K562 (cell line): ENCODE results near the gene GLRX2. TPM values are rescaled to one million over a fixed set of nuclear protein-coding genes. Genes with fewer than 3 reads are reported as not detected.

ENCODE experiments used
- ARID4B ChIP-seq: sonication (generic); formaldehyde crosslinking; IDR thresholded peaks from 2 replicates; pipeline ENCODE4 v1.8.0; 2022; ENCODE audit warnings: mild to moderate bottlenecking, missing genetic modification reagents
- DPF2 ChIP-seq: fragments of 450-650 bp; IDR thresholded peaks from 2 replicates; pipeline ENCODE4 v1.6.1; 2016
- EP300 ChIP-seq: IDR thresholded peaks from 2 replicates; pipeline ENCODE4 v1.6.1; 2012; ENCODE audit warnings: low read length, improper control_type of control experiment
- FOXK2 ChIP-seq, 2 experiments: fragments of 450-650 bp; IDR thresholded peaks in 1 of 2; conservative IDR thresholded peaks in 1 of 2; 2 replicates each; pipeline ENCODE4 v1.6.1; 2016; ENCODE audit warnings: low read depth in 2 of 2, mild to moderate bottlenecking in 1 of 2
- JUN ChIP-seq, 2 experiments: sonication (generic) in 1 of 2; formaldehyde crosslinking in 1 of 2; IDR thresholded peaks; 2 replicates each; pipeline versions ENCODE4 v1.6.1 to v1.8.0; 2012 to 2022; ENCODE audit warnings: borderline replicate concordance in 2 of 2, mild to moderate bottlenecking in 2 of 2, improper control_type of control experiment in 1 of 2, low read depth in 1 of 2, low read length in 1 of 2, missing genetic modification reagents in 1 of 2
- LCOR ChIP-seq: sonication (generic); formaldehyde crosslinking; IDR thresholded peaks from 2 replicates; pipeline ENCODE4 v1.8.0; 2022; ENCODE audit warnings: mild to moderate bottlenecking, missing genetic modification reagents
- MEF2A ChIP-seq: IDR thresholded peaks from 2 replicates; pipeline ENCODE4 v1.6.1; 2011; ENCODE audit warnings: low read depth, mild to moderate bottlenecking, low read length, moderate library complexity; ENCODE audit not compliant: control insufficient read depth
- MTA1 ChIP-seq: fragments of 450-650 bp; IDR thresholded peaks from 2 replicates; pipeline ENCODE4 v1.6.1; 2017; ENCODE audit warnings: borderline replicate concordance
- NBN ChIP-seq: fragments of 450-650 bp; IDR thresholded peaks from 2 replicates; pipeline ENCODE4 v1.6.1; 2016; ENCODE audit warnings: low read depth, mild to moderate bottlenecking
- PHF20 ChIP-seq: fragments of 450-650 bp; IDR thresholded peaks from 2 replicates; pipeline ENCODE4 v1.6.1; 2018; ENCODE audit not compliant: partially characterized antibody
- PYGO2 ChIP-seq: fragments of 450-650 bp; IDR thresholded peaks from 2 replicates; pipeline ENCODE4 v1.6.1; 2016; ENCODE audit warnings: mild to moderate bottlenecking, missing genetic modification characterization, moderate library complexity, missing compliant biosample characterization
- RBM15 ChIP-seq: fragments of 200-400 bp; formaldehyde crosslinking; IDR thresholded peaks from 2 replicates; pipeline ENCODE4 v1.6.1; 2018; ENCODE audit warnings: mild to moderate bottlenecking, low read length, moderate library complexity; ENCODE audit not compliant: insufficient read depth
- SMARCB1 ChIP-seq: IDR thresholded peaks from 2 replicates; pipeline ENCODE4 v1.6.1; 2011; ENCODE audit warnings: improper control_type of control experiment, low read depth; ENCODE audit not compliant: insufficient read length
- TEAD4 ChIP-seq, 2 experiments: sonication (generic) in 1 of 2; formaldehyde crosslinking in 1 of 2; IDR thresholded peaks; 2 replicates each; pipeline versions ENCODE4 v1.6.1 to v1.8.0; 2012 to 2022; ENCODE audit warnings: borderline replicate concordance in 1 of 2, inconsistent platforms in 1 of 2, low read length in 1 of 2, mild to moderate bottlenecking in 1 of 2, missing genetic modification reagents in 1 of 2
- polyA plus RNA-seq, 8 experiments: library from polyadenylated mRNA; depleted of rRNA in 4 of 8; stranded (reverse) in 5 of 8; unstranded in 3 of 8; fragments of >200 nt; fragmentation: Nextera tagmentation in 2 of 8; fragmentation: Illumina TruSeq in 1 of 8; extraction: Ambion mirVana in 2 of 8; extraction: Trizol in 1 of 8; gene quantifications; 2 replicates each; pipeline versions ENCODE4 v1.2.1 to v1.2.3, GENCODE V29; 2011 to 2014; ENCODE audit warnings: inconsistent platforms in 1 of 8, missing spikeins in 1 of 8
- total RNA-seq, 7 experiments: library from RNA; depleted of rRNA in 6 of 7; stranded (reverse); fragments of >200 nt in 6 of 7; fragmentation: Illumina TruSeq in 2 of 7; extraction: Trizol in 2 of 7; gene quantifications; 2 replicates each; pipeline versions ENCODE4 v1.2.1 to v1.2.3, GENCODE V29; 2011 to 2021; ENCODE audit warnings: low replicate concordance in 1 of 7
- TF ChIP-seq, protein P1 (sequence below), 2 experiments: fragments of 450-650 bp; conservative IDR thresholded peaks; 2 replicates each; pipeline ENCODE4 v1.6.1; 2017; ENCODE audit warnings: mild to moderate bottlenecking in 2 of 2, moderate library complexity in 2 of 2
- TF ChIP-seq, protein P2 (sequence below): fragments of 450-650 bp; IDR thresholded peaks from 2 replicates; pipeline ENCODE4 v1.6.1; 2018; ENCODE audit not compliant: partially characterized antibody

Gene GLRX2
- total and polyA plus RNA-seq, 9 of the 15 experiments (the other 6 are each of a cell fraction or from before 2014, with no cell fraction given): 13.3 to 82.6 (median 55.1) TPM

DNA sequence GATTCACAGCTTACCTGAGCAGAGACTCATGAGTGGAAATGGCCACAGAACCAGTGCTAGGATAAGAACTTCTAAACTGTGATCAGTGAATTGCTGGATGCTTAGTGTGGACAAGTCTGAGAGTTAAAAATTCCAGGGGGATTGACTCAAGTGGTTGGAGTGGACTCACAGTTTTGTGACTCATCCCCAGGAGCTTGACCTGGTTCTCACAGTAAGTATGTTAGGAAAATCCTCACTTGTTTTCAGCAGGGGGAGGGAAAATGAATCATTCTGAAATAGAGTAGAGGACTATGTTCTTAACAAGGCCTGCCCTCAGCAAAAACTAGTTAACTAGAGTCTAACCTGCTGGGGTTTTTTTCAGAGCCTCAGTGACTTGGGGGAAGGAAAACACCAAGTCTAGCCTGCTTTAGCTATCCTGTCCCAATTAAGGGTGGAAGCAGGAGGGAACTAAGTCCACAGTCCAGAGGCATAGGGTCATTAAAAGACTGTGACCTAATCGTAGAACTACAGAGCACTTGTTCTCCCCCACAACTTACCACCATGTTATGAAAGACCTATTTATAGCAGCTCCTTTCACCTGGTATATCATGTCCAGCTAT is 10.5 kb upstream of the GLRX2 start (continued):
- TF ChIP-seq EP300: no peak; the same call in 1 of the 2 replicates
- no peak for TF ChIP-seq PHF20
- peak; percentile 64 for TF ChIP-seq MTA1
- TF ChIP-seq PYGO2 (tag): no peak
- no peak for TF ChIP-seq RBM15
- TF ChIP-seq TEAD4 (IDR thresholded peaks at IDR 0.05; ENCODE audit: low read length): peak; percentile 34; the same call in 1 of the 2 replicates
- no peak for TF ChIP-seq TEAD4 (CRISPR knock-in tag; IDR thresholded peaks at IDR 0.05; ENCODE audit: borderline replicate concordance)
- TF ChIP-seq MEF2A: peak; percentile 77
- TF ChIP-seq, protein P1, sequence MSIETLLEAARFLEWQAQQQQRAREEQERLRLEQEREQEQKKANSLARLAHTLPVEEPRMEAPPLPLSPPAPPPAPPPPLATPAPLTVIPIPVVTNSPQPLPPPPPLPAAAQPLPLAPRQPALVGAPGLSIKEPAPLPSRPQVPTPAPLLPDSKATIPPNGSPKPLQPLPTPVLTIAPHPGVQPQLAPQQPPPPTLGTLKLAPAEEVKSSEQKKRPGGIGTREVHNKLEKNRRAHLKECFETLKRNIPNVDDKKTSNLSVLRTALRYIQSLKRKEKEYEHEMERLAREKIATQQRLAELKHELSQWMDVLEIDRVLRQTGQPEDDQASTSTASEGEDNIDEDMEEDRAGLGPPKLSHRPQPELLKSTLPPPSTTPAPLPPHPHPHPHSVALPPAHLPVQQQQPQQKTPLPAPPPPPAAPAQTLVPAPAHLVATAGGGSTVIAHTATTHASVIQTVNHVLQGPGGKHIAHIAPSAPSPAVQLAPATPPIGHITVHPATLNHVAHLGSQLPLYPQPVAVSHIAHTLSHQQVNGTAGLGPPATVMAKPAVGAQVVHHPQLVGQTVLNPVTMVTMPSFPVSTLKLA (conservative IDR thresholded peaks at IDR 0.05): no peak
- TF ChIP-seq SMARCB1: no peak
- TF ChIP-seq, protein P2, sequence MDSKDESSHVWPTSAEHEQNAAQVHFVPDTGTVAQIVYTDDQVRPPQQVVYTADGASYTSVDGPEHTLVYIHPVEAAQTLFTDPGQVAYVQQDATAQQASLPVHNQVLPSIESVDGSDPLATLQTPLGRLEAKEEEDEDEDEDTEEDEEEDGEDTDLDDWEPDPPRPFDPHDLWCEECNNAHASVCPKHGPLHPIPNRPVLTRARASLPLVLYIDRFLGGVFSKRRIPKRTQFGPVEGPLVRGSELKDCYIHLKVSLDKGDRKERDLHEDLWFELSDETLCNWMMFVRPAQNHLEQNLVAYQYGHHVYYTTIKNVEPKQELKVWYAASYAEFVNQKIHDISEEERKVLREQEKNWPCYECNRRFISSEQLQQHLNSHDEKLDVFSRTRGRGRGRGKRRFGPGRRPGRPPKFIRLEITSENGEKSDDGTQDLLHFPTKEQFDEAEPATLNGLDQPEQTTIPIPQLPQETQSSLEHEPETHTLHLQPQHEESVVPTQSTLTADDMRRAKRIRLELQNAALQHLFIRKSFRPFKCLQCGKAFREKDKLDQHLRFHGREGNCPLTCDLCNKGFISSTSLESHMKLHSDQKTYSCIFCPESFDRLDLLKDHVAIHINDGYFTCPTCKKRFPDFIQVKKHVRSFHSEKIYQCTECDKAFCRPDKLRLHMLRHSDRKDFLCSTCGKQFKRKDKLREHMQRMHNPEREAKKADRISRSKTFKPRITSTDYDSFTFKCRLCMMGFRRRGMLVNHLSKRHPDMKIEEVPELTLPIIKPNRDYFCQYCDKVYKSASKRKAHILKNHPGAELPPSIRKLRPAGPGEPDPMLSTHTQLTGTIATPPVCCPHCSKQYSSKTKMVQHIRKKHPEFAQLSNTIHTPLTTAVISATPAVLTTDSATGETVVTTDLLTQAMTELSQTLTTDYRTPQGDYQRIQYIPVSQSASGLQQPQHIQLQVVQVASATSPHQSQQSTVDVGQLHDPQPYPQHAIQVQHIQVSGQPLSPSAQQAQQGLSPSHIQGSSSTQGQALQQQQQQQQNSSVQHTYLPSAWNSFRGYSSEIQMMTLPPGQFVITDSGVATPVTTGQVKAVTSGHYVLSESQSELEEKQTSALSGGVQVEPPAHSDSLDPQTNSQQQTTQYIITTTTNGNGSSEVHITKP: peak; percentile 29
- TF ChIP-seq DPF2: peak; percentile 67
- TF ChIP-seq NBN: peak; percentile 39; the same call in 1 of the 2 replicates
- 0 out of 2 replicates have a peak, but pooled peaks have one; percentile 38 for TF ChIP-seq LCOR
- no peak for TF ChIP-seq ARID4B (CRISPR knock-in tag)
- TF ChIP-seq FOXK2 (conservative IDR thresholded peaks at IDR 0.05 in 1 of 2, IDR thresholded peaks at IDR 0.05 in 1 of 2; ENCODE audit: low read depth in 2 of 2): peak in 1 of 2 experiments; percentile 52; a peak in 1 of 4 replicates
- TF ChIP-seq JUN (IDR thresholded peaks at IDR 0.05; ENCODE audit: borderline replicate concordance, low read depth, low read length): peak; percentile 85
- TF ChIP-seq JUN (CRISPR knock-in tag; IDR thresholded peaks at IDR 0.05; ENCODE audit: borderline replicate concordance): no peak
